HG03139 (cell line): ENCODE data around the gene GAPDH.
"Not testable (repeated sequence)": the region's sequence is repeated elsewhere in the genome, so short reads cannot be mapped to it uniquely, and the experiment has no call there.

Experiments used
- ATAC-seq: cut with Tn5 transposase; IDR thresholded peaks from one replicate; pipeline ENCODE4 v1.9.1; 2021; ENCODE audit not compliant: unreplicated experiment

The GAPDH gene

DNA sequence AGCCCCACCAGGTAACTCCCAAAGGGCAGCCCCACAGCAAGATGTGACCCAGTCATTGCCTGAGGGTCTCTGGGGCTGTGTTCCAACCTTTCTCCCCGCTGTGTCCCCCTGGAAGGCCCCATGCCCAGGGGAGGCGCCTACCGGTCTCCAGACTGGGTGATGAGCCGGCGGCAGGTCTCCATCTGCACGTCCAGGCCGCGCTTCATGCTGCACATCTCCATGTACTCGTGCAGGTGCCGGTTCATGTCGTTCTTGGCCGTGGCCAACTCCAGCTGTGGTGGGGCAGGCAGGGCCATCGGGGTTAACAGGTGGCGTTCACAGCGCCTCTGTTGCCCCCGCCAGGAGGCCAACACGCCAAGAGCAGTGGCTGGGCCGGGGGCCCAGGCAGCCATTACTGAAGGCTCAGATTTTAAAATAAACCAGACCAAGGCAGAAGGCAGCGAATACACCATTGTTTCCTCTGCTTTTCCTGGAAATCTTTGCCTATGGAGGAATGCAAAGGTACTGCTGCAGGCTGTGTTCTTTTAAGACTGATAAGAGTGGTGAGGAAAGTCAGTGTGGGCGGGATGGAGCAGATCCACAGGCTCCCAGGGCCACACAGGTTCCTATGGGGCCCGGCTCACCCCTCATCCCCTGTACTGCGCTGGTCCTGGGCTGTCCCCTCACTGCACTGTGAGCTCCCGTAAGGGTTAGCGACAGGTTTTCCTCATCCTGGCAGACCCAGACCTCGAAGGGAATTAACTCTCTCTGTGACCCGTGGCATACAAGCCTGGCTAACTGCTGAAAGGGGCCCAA lies 7.3 kb downstream of the GAPDH start:
- no peak for ATAC-seq

DNA sequence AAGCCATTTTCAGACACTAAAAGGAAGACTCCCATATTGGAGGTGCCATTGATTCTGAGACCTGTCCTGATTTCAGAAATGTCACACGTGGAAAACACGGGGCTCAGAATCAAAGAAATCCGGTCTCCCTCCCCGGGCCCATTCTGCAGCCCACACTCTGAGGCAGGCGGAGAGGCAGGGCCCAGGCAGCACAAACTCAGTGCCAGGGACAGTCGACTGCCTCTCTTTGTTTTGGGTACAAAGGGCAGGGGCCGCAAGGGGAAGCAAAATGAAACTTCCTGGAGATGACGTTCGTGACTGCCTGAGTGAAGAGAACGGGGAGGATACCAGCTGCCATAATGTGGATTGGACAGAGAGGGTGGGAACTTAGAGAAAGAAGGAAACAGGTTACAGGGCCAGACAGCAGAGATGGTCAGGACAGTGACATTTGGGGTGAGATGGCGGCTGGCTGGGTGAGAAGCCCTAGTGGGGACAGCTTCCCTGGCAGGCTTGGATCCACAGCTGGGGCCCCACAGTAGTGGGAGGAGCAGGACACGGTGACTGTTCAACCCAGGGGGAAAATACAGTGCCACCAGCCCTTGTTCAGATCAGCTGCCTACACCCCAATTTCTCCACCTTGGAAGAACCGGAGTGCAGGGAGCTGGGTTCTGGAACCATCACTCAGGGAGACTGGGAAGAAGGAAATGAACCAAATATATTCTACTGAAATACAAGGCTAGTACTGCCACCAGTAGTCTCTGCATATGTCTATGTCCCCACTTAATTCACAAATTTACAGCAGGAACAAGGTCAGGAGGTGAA lies 8.1 kb downstream of the GAPDH start:
- ATAC-seq: no peak

DNA sequence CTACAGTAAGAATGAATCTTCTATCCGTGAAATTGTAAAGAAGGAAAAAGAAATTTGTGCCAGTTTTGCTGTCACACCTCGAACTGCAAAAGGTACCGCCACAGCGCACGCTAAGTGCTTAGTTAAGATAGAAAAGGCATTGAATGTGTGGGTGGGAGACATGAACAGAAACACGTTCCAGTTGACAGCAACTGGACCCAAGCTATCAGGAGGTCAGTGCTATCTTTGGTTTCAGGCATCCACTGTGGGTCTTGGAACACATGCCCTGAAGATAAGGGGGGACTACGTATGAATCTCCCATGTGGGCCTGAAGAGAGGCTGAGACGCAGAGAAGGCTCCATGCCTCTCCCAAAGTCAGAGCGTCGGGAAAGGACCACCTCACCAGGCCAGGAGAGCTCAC lies 11.7 kb downstream of the GAPDH start:
- no peak for ATAC-seq

DNA sequence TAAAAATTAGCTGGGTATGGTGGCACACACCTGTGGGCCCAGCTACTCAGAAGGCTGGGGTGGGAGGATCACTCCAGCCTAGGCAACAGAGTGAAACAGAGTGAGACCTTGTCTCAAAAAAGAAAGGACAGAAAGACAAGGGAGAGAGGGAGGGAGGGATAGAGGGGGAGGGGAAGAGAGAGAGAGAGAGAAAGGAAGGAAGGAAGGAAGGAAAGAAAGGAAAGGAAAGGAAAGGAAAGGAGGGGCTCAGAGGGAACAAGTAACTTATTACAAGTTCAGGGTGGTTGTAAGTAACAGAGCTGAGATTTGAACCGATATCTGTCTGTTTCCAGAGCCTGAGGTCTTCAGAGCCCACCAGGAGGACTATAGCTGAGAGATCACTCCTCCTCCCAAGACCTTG lies 13.2 kb downstream of the GAPDH start:
- no peak for ATAC-seq

DNA sequence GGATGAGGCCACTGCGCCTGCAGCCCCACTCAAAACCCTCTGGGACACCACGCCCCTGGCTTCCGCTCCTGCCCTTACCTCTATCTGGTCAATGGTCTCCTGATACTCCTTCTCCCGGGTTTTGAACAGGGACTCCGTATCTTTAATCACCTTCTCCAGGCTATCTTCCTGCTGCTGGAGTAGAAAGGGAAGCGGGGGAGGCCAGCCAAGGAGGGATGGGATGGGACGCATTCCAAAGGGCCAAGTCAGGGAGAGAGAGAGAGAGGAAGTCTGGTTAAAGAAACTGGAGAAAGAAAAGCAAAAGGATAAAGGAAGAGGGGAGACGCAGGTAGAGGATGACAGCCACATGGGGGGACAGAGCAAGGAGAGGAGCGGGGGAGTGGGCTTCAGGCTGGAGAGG lies 13.7 kb downstream of the GAPDH start:
- ATAC-seq: no peak

DNA sequence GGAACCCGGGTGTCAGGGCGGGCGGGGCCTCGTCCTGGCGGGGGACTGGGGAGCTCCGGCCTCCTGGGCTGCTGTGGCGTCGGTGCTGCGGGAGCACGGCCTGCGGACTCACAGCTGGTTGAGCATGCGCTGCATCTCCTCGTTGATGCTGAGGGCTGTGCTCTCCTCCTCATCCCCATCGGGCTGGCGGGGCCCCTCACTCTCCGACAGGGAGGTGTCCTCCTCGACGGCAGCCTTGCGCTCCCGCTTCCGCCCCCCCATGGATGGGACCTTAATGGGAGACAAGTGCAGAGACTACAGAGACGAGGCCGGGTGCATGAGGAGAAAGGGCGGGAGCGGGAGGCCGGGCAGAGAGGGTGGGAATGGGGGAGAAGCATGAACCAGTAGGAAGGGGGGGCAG lies 14.2 kb downstream of the GAPDH start:
- no peak for ATAC-seq

DNA sequence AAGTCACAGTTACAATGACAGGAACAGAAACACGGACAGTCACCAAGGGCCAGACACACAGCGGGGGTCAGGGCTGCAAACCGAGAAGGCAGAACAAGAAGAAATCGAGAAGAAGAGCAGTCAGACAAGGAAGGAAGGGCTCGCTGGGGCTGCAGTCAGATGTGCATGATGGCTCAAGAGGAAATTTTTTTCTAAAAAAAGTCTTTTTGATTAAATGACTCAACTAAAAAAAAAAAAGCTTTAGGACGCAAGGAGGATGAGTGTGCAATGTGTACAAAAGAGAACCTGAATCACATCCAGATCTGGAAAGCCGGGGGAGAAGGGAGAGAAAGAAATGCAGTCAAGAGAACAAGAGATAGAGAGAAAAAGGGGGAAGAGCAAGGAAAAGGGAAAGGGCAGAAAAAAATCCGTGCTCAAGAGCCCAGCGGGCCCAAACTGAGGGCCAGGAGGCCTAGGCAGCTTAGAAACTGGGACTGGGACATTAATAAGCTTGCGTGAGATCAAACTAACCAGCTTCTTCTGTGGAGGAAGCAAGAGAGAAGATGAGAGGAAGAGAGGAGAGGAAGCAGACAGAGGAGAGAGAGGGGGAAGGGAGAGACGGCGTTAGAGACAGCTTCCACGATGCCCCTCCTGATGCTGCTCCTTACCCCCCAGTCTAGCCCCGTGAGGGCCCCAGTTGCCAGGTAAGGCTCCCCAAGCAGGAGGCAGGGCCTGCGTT lies 14.8 kb downstream of the GAPDH start:
- ATAC-seq: no peak

DNA sequence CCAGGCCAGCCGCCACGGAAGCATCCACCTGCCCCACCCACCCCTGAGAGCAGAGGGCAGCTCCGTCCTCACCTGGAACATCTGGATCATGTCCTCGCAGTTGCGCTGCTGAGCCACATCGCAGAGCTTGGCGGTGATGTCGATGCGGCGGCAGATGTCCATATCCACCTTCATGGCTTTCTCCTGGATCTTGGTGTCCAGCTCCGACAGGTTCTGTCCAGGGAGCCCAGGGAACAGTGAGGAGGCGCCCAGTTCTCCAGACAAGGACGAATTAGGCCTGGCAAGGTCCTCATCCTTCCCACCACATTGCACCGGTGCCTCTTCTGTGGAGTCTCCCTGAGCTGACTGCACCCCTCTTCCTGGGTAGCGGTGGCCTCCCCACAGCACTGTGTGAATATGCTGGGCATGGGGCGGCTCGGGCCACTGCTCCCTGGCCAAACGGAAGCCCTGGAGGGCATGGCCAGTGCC lies 15.4 kb downstream of the GAPDH start:
- no peak for ATAC-seq

DNA sequence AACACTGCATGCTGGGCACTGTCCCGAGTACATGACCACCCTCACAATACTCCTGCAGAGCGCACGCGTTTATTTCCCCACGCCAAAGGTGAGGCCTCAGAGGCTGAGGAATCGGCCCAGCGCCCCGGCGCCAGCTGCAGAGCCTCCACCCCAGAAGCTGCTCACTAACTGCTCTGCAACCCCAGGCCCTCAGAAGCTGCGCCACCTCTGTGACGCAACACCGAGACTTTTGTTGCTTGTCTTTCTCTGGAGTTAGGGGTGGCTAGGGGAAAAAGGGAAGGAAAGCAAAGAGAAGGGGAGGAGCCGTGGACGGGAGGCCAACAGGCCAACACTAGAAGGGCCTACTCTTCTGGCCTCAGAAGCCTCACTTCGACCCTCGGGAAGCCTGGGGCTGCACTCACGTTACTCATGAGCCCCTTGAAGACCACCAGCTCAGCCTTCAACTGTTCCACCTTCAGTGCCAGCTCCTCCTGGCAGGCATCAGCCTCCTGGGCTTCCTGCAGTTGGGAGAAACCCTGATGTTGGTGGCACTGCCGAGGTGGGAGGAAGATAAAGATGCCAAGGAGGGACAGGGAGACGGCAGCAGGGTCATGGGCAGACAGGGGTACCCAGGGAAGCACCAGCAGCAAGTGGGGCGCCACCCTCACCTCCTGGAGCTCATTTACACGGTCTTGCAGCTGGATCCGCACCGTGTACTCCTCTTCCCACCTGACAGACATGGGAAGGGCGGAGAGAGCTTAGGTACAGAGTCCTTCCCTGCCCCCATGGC lies 16.2 kb downstream of the GAPDH start:
- ATAC-seq: no peak

DNA sequence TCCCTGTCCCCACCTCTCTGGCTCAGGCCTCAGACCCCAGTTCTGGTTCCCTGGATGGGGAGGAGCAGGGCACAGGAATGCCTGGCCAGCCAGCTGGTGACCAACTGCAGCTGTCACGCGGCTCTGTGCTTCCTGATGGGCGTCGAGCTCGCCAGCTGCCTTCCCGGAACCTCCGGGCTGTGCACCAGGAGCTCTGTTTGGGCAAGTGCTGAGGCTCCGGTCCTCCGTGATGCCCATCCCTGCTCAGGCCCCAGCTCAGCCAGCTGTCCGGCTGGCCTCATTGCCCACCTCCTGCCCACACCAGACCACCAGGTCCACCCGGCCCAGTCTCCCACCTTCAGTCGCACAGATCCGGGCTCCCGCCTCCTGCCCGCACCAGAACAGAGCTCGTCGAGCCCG lies 16.7 kb downstream of the GAPDH start:
- no peak for ATAC-seq

DNA sequence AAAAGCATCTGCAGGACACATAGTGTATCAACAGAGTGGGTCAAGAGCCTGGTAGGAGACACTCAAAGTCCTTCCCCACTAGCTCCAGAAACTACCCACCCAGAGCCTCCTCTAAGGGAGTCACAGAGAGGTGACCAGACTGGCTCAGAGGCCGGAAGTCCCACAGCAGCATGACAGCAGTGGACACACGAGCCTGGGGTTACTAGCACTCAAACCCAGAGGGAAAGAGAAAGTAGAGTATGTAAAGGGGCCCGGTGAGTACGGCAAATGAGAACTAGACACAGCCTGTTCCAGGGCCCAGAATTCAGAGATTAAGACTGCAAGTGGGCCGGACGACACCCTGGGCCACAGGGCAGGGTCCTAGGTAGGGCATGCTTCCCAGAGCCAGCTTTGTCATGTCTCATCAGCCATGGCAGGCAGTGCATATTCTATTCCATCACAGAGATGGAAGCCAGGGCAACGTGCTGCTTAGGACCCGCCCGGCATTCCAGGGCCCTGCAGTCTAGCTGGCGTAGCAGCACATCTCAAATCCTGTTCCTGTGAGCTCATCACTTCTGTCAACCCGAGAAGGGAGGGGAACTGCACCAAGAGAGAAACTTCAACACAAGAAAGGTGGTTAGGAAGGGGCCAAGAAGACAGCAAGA lies 17.3 kb downstream of the GAPDH start:
- no peak for ATAC-seq

DNA sequence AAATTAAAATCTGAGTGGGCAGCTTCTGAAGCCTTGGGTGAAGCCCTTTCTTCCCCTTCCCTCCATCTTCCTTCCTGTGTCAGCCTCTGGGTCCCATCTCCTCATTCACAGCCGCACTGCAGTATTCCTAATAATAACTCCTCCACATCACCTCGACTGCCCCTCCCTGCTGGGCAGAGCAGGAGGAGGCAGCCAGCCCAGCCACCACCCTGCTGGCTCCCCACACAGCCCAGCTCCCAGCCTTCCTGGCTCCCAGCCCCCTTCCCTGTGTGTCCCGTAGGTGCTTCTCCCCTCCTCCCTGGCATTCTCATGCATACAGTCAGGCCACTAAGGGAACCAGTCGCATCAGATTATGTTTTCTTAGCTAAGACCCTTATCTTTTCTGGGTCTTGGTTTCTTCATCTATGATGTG lies 17.8 kb downstream of the GAPDH start:
- no peak for ATAC-seq

DNA sequence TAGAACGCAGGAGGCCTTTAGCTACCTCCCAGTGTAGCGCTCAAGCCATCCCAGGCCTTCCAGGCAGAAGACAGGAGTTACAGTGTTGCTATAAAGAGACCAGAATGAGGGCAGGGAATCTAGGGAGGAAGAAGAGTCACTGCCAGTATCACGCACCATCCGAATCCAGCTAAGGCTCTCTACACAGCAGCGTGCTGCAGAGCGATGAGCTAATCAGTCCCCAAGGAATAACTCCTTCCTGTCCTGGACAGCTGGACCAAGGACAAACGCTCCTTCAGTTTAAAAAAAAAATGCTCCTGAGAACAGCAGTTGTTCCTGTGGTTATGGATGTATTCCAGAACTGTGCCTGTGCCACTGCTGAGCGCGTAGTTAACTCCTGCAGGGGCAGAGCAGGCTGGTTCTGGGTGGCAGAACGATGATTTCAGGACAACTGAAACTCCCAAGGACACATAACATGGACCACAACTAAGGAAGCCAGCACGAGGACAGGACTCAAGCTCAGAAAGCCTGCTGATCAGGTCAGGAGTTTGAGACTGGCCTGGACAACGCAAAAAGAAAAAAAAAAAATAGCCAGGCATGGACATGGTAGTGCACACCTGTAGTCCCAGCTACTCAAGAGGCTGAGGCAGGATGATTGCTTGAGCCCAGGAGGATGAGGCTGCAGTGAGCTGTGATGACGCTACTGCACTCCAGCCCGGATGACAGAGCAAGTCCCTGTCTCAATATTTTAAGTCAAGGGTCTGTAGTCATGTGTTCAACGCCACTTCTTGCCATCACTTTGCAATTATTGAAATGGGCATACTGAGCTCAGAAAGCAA lies 18.9 kb downstream of the GAPDH start:
- no peak for ATAC-seq

DNA sequence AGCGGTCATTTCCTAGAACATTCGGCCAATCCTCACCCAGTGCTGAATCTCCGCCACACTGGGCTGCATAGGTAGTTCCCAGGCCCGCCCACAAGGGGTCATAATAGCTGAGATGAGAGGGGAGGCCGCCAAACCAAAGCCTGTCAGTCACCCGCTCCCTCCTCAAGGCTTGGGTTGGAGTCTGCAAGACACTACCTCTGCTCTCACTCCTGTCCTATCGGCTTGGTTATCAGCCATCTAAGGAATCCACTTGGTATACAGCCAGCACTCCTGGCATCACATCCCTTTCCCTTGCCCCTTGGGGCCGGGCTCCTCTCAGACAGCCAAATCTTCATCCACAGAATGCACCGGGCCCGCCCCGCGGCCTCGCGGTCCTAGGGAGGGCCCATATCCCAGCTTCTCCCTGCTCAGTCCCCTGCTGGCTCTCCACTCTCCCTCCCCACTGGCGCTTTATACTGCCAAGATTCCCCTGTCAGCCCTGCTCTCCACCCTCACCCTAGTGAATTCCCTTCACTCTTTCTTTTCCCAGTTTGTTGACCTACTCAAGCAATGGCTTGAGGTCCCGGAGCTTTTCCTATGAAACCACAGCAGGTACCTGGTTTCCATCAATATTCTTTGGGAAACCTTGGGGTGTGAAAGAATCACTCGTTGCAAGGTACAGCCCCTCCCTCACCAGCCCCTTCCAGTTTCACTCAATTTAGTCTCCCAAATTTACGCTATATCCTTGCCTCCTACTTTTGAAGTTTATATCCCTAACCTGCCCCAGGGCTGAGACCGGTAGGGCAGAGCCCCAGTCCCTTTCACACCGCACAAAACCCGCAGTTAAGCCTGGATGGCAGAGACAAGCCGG lies 20.1 kb downstream of the GAPDH start:
- ATAC-seq: peak; percentile 53

DNA sequence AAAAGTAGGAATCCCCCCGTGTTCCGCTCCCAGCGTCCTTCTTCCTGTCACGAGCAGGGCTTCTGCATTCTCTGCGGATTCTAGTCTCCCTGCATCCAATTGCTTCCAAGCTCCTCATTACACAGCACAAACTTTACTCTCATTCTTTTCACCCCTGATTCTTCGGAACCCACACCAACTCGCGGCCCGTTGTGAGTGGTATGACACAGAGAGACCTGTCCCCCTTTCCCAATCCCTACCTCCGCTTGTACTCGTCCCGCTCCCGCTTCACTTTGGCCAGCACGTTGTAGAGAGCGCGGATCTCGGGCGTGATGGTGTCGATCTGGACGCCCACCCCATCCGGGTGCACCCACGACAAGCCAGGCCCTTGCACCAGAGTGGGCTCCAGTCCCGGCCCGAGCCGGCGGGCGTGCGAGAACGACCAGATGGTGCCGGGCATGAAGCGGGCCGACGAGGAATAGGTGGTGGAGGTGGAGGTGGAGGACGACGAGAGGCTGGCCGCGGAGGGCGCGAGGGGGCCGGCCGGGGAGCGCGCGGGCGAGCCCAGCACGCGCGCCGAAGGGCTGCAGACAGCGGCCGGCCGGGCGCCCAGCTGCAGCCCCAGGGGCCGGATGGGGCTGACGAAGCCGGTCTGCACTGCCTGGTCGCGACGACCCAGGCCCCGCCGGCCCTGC lies 20.8 kb downstream of the GAPDH start:
- ATAC-seq: no peak

DNA sequence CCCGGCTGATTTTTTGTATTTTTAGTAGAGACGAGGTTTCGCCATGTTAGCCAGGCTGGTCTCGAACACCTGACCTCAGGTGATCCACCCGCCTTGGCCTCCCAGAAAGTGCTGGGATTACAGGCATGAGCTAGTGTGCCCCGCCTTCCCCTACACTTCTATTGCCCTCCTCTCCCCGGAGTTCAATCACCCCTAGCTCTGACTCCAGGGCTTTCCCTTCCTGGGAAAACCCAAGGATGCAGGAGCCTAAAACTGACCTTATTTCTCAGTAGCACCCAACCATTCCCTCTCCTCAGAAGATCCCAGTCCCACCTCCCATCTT lies 22.1 kb downstream of the GAPDH start:
- ATAC-seq: not testable (repeated sequence)

DNA sequence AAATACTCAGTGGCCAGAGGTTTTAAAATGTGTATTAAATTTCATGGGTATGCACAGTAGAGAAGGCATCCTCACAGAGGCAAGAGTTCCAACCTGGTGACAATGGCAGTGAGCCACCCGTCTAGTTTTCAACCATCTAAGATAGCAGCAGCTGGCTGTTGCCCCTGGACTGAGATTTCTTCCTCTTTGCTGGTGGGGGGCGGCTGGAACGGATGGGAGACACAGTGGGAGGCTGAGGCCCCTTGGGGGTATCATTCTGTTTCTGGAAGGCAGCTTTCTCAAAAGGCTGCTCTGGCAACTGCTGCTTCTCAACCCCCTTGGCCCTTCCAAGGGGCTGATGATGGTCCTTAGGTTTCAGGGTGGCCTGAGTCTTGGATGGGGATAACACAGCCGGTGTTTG lies 22.5 kb downstream of the GAPDH start:
- ATAC-seq: no peak

DNA sequence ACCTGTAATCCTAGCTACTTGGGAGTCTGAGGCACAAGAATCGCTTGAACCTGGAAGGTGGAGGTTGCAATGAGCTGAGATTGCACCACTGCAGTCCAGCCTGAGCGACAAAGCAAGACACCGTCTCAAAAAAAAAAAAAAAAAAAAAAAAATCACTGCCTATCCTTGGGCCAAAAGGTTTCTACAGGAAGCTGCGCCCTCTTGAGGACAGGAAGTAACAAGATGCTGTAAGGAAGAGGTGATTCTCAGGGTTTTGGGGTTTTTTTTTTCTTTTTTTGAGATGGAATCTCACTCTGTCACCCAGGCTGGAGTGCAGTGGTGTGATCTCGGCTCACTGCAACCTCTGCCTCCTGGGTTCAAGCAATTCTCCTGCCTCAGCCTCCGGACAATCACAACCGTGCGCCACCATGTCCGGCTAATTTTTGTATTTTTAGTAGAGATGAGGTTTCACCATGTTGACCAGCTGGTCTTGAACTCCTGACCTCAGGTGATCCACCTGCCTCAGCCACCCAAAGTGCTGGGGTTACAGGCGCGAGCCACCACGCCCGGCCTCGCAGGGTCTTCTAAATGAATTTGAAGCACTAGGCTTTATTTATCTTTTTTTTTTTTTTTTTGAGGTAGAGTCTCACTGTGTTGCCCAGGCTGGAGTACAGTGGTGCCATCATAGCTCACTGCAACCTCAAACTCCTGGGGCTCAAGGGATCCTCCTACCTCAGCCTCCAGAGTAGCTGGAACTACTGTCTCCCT lies 23.9 kb downstream of the GAPDH start:
- ATAC-seq: not testable (repeated sequence)
